ENCODE measurements around the gene PDE4B.

PDE4B gene

DNA sequence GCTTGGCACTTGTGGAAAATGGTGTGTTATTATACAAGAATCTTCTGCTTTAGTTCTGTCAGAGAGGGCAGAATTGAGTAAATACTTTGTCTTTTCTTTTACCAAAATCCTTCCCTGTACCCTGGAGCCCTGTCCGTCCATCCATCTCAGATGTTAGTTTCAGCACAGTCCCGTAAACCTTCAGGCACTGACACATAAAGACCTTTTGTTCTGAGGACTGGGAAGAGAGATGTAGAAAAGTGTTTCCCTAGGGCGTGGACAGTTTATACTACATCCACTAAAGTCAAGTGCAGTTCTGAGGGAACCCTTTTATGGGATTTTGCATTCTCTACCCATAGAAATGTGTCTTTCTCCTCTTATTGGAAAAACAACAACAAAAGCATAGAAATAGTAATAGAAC is 162.4 kb downstream of the PDE4B start:
- DNase-seq (ENCODE audit: low spot score): no peak
- no peak for TF ChIP-seq CTCF (IDR thresholded peaks at IDR 0.05)
- Histone ChIP-seq H3K4me3 (no peak overlapping the region), H3K27ac (no peak overlapping the region)

GRCh38 chr1:65955503-65955902 is 162.8 kb downstream of the PDE4B start:
- no peak for DNase-seq (ENCODE audit: low spot score)
- no peak for TF ChIP-seq CTCF (IDR thresholded peaks at IDR 0.05)
- H3K4me3 ChIP-seq: no peak overlapping the region
- no peak overlapping the region for H3K27ac ChIP-seq

GRCh38 chr1:65958561-65959350 is 166.1 kb downstream of the PDE4B start:
- Histone ChIP-seq H3K27ac (no peak overlapping the region), H3K4me3 (no peak overlapping the region)
- no peak for DNase-seq (ENCODE audit: low spot score)
- peak; percentile 36 for TF ChIP-seq CTCF (IDR thresholded peaks at IDR 0.05)

- no peak for DNase-seq (ENCODE audit: low spot score)
- Histone ChIP-seq H3K4me3 (peak overlapping the region; percentile 14), H3K27ac (no peak overlapping the region)
Observed at GRCh38 chr1:65959896-65960567, 167.3 kb downstream of the PDE4B start.

GRCh38 chr1:65963156-65963888 is 170.6 kb downstream of the PDE4B start:
- H3K27ac ChIP-seq: no peak overlapping the region
- TF ChIP-seq CTCF (IDR thresholded peaks at IDR 0.05): no peak
- no peak overlapping the region for H3K4me3 ChIP-seq
- DNase-seq (ENCODE audit: low spot score): no peak

More at GRCh38 chr1:65959896-65960567, 167.3 kb downstream of the PDE4B start:
- no peak for TF ChIP-seq CTCF (IDR thresholded peaks at IDR 0.05)

DNA sequence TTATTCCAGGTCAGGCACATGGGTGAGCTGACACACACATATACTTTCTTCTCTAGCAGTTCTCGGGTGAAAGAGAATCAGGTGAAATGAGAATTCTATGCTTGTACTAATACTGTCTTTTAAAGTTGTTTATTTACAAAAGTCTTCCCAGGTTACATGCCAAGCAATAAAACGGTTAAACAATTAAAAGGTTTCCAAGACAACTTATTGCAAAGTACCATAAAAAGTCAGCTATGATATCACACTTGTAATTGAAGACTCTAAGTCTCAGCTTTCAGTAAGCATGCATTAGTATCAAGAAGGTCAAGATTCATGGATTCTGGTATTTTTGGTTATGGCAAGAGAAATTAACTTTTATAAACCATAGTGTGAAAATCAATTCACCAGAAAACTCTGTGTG is 171.4 kb downstream of the PDE4B start:
- Histone ChIP-seq H3K4me3 (no peak overlapping the region), H3K27ac (no peak overlapping the region)
- TF ChIP-seq CTCF (IDR thresholded peaks at IDR 0.05): no peak
- DNase-seq (ENCODE audit: low spot score): no peak

All from coronary artery (tissue), 2 donors.